COLO829 (cell line): ENCODE data around the gene NDFIP1.
"Not testable (repeated sequence)": the region's sequence is repeated elsewhere in the genome, so short reads cannot be mapped to it uniquely, and the experiment has no call there.

Source experiments
- DNase-seq: peaks from one replicate; pipeline ENCODE4 v3.0.0; 2012; ENCODE audit warnings: low spot score

The NDFIP1 gene

DNA sequence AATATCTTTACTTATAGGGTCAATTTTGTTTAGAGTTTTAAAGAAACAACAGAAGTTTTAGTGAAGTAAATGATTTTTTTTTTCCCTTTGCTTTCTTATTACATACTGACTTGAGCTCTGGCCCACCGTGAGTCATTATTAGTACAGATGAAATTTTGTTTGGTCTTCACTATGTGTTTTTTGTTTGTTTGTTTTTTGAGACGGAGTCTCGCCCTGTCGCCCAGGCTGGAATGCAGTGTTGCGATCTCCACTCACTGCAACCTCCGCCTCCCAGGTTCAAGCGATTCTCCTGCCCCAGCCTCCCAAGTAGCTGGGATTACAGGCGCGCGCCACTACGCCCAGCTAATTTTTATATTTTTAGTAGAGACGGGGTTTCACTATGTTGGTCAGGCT lies 45.9 kb downstream of the NDFIP1 start:
- DNase-seq: not testable (repeated sequence)

DNA sequence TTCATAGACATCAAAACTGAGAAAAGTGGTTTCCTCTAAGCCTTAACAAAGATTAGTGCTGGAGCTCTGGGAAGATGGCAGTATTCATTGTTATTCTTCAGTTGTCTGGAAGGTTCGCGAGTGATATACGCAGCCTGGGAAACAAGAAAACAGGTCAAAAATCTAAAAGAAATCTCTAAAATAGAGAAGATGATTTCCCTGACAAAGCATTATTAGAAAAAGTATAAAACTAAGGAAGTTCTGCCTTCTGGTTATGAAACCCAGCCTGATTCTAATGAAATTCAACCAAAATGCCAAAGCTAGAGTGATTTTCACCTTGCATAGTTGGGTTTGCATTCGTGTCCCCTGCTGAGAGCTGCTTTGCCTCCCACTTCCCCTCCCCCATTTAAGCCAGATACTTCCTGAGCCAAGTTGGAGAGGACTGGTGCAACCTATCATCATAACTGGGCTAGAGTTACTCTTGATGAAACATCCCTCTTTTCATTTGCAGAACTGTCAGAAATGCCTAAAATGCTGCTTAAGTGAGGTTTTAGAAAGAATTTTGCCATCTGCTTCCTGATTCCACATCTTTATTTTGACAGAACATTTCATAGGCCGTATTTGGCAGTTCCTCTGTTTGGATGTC lies 48.4 kb downstream of the NDFIP1 start:
- no peak for DNase-seq

DNA sequence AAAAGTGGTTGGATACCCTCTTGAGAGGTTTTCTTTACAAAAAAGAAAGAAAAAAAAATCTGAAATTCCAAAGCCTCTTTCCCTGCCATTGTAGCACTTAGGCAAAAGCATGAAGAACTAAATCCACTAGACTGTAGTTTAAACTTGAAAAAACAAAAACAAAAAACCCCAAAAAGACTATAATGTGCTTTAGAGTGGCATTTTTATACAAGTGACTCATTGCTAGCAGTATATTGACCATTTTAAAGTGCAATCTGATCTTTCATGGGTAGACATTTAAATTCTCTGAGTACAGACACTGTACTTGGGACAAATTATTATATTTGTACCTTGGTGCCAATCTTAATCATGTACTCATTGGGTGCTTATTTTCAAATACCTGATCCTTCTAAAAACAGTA lies 50.8 kb downstream of the NDFIP1 start:
- no peak for DNase-seq

DNA sequence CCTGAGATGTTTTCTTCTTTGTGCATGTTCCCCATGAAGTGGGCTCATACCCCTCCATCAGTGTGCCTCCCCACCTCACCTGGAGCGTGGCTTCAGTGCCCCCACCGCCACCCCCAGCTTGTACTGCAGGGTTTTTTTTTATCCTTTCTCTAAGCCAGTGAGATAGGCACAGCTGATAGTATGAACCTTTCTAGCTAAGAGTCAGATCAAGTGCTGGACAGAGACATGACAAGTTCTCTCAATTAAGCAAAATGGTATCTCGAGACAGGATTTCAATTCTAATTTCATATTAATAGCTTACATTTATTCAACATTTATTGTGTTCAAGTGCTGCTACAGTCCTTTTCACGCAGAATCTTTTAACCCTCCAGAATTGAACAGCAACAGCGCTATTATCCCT lies 55.7 kb downstream of the NDFIP1 start:
- DNase-seq: no peak

DNA sequence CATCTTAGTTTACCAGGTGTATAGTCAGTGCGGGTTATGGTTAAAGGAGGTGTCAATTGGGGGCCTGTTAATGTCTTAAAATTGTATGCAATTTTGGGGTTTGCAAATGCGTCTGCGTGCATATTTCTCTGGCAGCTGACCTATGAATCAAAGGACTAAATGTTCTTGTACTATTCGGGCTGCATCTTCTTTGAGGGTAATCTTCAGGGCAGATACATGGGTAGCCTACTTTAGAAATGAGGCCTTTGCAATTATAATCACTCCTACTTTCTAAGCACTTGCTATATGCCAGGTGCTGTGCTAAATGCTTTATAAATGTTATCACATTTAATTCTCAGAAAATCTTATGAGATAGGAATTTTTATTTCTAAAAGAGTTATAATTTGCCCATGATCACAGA lies 58.2 kb downstream of the NDFIP1 start:
- DNase-seq: no peak

DNA sequence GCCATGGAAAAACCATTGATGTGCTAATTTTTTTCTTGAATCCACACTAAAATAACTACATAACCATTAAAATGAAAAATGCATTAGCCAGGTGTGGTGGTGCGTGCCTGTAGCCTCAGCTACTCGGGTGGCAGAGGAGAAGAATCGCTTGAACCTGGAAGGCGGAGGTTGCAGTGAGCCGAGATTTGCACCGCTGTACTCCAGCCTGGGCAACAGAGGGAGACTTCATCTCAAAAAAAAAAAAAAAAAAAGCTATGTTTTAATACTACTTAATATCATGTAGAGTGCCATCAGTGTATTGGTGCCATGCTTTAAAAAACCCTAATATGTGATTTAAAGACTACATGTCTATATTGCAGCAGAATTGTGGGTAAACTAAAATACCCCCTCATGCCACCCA lies 58.9 kb downstream of the NDFIP1 start:
- DNase-seq: no peak

GRCh38 chr5:142168365-142168764 lies 59.8 kb downstream of the NDFIP1 start:
- DNase-seq: no peak

DNA sequence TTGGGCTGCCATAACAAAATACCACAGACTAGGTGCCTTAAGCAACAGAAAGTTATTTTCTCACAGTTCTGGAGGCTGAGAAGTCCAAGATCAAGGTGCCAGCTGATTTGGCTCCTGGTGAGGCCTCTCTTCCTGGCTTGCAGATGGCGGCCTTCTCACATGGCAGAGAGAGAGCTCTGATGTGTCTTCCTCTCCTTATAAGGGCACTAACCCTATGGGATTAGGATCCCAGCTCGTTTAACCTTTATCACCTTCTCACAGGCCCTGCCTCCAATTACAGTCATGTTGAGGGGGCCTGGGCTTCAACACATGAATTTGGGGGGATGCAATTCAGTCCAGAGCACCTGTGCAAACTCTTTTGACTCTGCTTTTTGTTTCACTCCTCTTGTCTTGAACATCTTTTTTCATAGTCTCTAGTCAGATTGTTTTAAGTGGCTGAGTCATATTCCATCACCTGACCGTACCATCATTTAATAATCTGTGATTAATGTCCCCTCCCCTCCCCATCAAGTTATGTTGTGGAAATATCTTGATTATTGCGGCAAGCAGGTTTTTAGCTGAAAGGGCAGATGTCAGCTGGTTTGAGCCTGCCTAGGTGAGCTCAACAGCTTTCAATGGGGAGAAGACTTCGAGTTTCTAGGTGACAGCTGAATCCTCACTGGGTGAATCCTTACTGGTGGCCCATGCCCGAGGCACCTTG lies 61.8 kb downstream of the NDFIP1 start:
- no peak for DNase-seq

GRCh38 chr5:142171270-142171669 lies 62.7 kb downstream of the NDFIP1 start:
- no peak for DNase-seq

GRCh38 chr5:142175039-142175438 lies 66.5 kb downstream of the NDFIP1 start:
- no peak for DNase-seq

GRCh38 chr5:142175461-142176142 lies 67.0 kb downstream of the NDFIP1 start:
- DNase-seq: no peak

DNA sequence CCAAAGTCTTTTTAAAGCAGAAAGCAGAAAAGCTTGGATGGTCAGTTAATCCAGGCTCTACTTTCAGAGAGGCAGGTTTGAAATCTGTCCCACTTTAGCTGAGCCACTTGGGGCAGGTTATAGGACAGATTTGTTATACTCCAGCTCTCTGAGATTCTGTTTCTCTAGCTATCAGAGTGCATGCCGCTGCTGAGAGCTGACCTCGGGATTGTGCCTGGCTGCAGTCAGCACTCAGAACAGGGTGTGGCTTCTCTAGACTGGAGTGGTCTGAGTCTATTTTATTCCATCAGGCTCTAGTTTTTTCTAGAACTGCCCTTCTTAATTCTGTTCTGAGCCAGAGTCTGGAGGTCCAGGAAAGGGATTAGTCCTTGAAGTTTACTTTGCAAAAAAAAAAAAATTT lies 67.7 kb downstream of the NDFIP1 start:
- DNase-seq: no peak

DNA sequence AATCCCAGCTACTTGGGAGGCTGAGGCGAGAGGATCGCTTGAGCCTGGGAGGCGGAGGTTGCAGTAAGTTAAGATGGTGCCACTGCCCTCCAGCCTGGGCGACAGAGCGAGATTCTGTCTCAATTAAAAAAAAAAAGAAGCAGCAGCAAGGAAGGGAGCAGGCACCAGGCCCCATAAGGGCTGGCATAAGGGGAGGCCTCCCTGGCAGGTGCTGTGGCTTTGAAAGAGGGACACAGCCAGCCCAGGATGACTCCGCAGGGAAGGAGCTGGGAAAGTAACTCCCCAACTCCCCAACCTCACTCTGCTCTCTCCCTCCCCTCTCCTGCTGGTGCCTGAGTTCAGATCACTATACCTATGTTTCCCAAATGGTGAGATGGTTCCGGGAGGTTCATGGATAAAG lies 70.1 kb downstream of the NDFIP1 start:
- DNase-seq: no peak

GRCh38 chr5:142179776-142180387 lies 71.3 kb downstream of the NDFIP1 start:
- no peak for DNase-seq

GRCh38 chr5:142181096-142181495 lies 72.5 kb downstream of the NDFIP1 start:
- DNase-seq: no peak

DNA sequence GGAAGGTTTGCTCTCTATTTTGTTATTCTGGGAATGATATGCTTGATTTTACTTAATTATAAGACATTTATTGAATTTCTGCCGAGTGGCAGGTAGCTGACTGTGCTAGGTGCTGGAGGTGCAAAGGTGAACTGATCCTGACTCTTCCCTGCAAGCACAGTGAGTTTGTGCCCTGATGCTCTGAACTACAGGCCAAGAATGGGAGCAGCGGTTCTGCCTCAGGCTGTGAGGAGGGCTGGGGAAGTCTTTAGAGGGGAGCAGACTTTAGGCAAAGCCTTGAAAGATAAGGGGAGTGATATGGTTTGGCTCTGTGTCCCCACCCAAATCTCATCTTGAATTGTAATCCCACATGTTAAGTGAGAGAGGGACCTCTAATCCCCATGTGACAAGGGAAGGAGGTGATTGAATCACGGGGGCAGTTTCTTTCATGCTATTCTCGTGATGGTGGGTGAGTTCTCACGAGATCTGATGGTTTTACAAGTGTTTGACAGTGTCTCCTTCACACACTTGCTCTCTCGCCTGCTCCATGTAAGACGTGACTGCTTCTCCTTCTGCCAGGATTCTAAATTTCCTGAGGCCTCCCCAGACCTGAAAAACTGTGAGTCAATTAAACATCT lies 73.1 kb downstream of the NDFIP1 start:
- DNase-seq: no peak

DNA sequence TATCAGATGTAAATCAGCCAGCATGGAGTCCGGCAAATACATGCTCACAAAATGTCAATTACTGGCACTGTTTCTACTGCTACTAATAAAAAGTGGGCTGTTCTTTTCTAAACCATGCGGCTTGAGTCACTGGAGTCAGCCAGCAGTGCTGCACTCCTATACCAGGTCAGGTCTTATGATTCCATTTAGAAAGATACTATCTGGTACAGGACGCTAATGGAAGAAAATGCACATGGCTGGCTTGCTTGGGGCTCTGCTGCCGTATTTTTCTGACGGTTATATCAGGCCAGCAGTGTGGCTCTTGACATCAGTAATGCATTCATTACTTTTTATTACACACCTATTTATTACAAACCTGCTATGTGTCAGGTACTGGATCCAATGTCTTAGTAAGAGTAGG lies 74.3 kb downstream of the NDFIP1 start:
- no peak for DNase-seq

DNA sequence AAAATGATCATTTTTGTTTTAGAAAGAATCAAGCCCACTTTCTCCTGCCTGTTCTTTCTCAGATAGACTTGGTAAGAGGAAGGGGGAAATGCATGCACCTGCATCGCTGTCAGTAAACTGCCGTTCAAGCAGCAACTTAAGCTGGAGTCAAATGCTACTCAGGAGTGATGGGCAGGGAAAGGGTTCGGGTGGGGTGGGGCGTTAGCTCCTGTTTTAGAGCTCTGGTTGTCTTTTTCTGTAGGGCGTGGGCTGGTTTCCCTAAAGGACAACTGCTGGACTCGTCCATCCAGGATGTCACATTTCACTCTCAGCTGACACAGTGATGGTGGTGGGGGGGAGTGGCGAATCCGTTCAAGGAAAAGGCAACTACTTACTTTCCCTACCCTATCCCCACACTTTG lies 75.0 kb downstream of the NDFIP1 start:
- DNase-seq: no peak

GRCh38 chr5:142184988-142185387 lies 76.4 kb downstream of the NDFIP1 start:
- no peak for DNase-seq

GRCh38 chr5:142186514-142186856 lies 77.9 kb downstream of the NDFIP1 start:
- no peak for DNase-seq

DNA sequence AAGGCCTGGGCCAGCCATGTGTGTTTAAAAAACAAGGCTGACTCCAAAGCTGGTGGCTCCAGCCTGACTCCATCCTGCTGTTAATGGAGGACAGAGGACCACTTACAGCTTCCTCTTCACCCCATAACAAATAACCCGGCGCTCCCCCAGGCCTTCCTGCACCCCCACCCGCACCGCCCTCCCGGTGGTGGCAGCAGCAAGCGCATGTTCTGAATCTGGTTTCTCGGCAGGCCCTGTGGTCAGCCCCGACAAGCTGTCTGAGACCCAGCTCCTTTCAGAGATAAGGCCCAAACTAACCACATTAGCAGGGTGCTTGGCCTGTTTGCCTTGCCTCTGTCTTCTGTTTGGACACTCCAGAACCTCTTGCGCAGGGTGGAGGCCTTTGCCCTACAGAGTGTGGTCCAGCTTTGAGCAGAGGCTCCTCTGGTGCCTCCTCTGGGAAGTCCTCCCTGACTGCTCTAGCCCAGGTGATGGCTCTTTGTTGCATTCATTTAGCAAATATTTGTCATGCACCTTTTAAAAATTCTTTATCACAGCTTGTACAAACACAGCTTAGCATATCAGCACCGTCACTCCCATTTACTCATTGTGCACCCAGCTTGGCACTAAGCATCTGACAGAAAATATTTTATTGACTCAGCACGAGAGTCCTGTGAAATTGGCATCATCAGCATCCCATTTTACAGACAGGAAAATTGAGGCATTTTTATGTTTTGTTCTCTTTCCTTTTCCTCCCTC lies 78.4 kb downstream of the NDFIP1 start:
- no peak for DNase-seq

- DNase-seq: not testable (repeated sequence)
Measured at GRCh38 chr5:142188691-142189090, 80.1 kb downstream of the NDFIP1 start.
